Fibroblast of villous mesenchyme (primary cell): Measurements from ENCODE around the gene MYO7B. TPM values are rescaled to one million over a fixed set of nuclear protein-coding genes. Genes with fewer than 3 reads are reported as not detected.

Experiments used
- DNase-seq: peaks from one replicate; pipeline ENCODE4 v3.0.0-alpha.2; 2010; ENCODE audit warnings: low read depth
- H3K4me3 ChIP-seq: 2 replicates; pipeline ENCODE4 v1.5.1; 2011; ENCODE audit warnings: low read depth, mild to moderate bottlenecking, low read length
- total RNA-seq: library from RNA; depleted of rRNA; stranded (reverse); fragments of >200 nt; gene quantifications from 2 replicates; pipeline ENCODE4 v1.2.3, GENCODE V29; 2012
- TF ChIP-seq, protein P1 (sequence below): IDR thresholded peaks from 2 replicates; pipeline ENCODE4 v1.5.1; 2012; ENCODE audit warnings: low read depth, mild to moderate bottlenecking, low read length; ENCODE audit not compliant: insufficient read depth

The MYO7B gene
- total RNA-seq, 1 donor, result 0.86 TPM

DNA sequence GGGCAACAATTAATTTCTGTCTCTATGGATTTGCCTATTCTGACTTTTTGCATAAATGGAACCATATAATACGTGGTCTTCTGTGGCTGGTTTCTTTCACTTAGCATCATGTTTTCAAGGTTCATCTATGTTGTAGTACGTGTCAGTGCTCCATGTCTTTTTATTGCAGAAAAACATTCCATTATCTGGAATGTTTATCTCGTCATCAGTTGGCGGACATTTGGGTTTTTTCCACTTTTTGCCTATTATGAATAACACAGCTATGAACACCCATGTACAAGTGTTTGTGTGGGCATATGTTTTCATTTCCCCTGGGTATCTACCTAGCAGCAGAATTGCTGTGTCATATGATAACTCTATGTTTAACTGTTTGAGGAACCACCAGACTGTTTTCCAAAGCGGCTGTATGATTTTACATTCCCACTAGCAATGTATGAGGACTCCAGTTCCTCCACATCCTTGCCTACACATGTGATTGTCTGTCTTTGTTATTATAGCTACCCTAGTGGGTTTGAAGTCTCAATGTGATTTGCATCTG is 49.9 kb downstream of the MYO7B start:
- no peak overlapping the region for H3K4me3 ChIP-seq
- no peak for DNase-seq

DNA sequence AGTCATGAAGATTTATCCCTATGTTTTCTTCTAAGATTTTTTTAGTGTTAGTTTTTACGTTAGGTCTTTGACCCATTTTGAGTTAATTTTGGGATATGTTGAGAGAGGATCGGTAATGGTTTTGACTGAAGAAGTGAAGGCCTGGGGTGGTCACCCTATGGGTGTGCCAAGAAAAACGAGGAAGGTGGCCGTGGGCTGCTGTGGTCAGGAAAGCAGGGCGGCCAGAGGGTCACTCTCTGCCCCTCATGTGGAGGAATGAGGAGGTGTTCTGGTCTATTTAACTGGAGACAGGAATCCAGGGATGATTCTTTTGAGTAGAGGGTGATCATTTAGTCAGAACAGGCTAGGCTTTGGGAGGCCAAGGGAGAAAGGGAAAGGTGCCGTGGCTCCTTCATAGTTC is 50.7 kb downstream of the MYO7B start:
- TF ChIP-seq, protein P1, sequence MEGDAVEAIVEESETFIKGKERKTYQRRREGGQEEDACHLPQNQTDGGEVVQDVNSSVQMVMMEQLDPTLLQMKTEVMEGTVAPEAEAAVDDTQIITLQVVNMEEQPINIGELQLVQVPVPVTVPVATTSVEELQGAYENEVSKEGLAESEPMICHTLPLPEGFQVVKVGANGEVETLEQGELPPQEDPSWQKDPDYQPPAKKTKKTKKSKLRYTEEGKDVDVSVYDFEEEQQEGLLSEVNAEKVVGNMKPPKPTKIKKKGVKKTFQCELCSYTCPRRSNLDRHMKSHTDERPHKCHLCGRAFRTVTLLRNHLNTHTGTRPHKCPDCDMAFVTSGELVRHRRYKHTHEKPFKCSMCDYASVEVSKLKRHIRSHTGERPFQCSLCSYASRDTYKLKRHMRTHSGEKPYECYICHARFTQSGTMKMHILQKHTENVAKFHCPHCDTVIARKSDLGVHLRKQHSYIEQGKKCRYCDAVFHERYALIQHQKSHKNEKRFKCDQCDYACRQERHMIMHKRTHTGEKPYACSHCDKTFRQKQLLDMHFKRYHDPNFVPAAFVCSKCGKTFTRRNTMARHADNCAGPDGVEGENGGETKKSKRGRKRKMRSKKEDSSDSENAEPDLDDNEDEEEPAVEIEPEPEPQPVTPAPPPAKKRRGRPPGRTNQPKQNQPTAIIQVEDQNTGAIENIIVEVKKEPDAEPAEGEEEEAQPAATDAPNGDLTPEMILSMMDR, result no peak
- no peak for DNase-seq
- no peak overlapping the region for H3K4me3 ChIP-seq

More for the DNA sequence above, 49.9 kb downstream of the MYO7B start:
- TF ChIP-seq, protein P1, result no peak

DNA sequence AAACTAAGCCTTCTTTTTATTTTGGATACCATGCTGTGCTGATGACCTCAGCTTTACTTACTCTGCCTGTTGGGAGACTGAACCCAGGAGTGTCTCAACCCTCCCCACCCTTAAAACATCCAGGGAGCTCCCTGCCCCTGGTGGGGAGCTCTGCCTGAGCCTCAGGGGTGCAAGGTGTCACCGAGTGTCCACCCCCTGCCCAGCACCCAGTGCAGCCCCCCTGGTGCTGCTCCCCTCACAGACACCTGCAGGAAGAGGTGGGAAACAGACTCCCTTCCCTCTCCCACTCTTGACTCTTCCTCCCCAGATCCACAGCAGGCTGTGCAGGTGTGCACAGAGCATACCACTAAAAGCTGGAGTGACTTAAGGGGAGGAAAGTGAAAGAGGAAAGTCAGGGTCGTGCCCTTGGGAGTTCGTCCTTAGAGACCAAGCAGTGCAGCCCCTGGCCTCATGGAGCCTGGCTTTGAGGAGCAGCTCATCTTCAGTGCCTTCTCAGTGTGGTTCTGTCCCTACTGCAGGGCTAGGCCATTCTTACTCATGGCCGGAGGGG is 51.3 kb downstream of the MYO7B start:
- no peak overlapping the region for H3K4me3 ChIP-seq
- DNase-seq, result no peak
- TF ChIP-seq, protein P1, result no peak

DNA sequence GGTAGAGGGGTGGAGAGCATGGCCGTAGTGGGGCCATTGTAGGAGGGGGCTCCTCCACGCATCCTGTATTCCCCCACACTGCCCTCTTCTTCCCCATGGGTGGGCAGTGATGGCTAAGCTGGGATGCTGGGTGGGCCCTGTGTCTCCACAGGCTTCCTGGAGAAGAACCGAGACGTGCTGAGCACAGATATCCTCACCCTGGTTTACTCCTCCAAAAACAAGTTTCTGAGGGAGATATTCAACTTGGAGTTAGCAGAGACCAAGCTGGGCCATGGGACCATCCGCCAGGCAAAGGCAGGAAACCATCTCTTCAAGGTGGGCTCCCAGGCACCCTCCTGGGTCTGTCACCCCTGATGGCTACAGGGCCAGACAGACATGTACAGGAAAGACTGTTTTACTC is 52.8 kb downstream of the MYO7B start:
- H3K4me3 ChIP-seq, result no peak overlapping the region
- no peak for DNase-seq
- TF ChIP-seq, protein P1, result no peak

DNA sequence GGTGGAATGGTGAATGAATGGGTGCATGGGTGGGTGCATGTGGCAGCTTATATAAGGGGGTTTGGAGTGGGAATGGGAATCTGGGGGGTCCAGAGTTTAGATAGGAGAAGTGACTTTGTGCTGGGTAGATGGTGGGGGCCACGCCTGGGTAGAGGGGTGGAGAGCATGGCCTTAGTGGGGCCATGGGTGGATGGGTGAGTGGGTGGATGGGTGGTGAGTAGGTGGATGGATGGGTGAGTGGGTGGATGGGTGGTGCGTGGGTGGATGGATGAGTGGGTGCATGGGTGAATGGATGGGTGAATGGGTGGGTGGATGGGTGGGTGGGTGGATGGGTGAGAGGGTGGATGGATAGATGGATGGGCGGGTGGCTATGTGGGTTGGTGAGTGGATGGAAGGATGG is 53.9 kb downstream of the MYO7B start:
- no peak for DNase-seq
- H3K4me3 ChIP-seq, result no peak overlapping the region

DNA sequence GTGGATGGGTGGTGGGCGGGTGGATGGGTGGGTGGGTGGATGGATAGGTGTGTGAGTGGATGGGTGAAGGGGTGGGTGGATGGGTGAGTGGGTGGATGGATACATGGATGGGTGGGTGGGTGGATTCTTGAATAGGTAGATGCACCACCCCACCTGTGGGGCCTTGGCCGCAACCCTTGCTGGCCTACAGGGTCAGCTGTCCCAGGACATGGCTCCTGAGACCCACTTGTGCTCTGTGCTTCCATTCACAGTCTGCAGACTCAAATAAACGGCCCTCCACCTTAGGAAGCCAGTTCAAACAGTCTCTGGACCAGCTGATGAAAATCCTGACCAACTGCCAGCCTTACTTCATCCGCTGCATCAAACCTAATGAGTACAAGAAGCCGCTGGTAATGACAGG is 54.4 kb downstream of the MYO7B start:
- no peak for DNase-seq
- H3K4me3 ChIP-seq, result no peak overlapping the region
- TF ChIP-seq, protein P1, result no peak

More for the DNA sequence above, 53.9 kb downstream of the MYO7B start:
- TF ChIP-seq, protein P1, result no peak
